LHCN-M2 (cell line): Measurements from ENCODE around the gene MNT. TPM values are rescaled to one million over a fixed set of nuclear protein-coding genes. Genes with fewer than 3 reads are reported as not detected.

ENCODE experiments used
- DNase-seq: peaks from one replicate; pipeline ENCODE4 v3.0.0-alpha.2; 2012; ENCODE audit warnings: low read depth
- total RNA-seq: library from RNA; depleted of rRNA; stranded (reverse); fragments of >200 nt; gene quantifications from 2 replicates; pipeline ENCODE4 v1.2.3, GENCODE V29; 2014

MNT gene
- total RNA-seq, 1 experiment from 2014 or later: 6.8 TPM

DNA sequence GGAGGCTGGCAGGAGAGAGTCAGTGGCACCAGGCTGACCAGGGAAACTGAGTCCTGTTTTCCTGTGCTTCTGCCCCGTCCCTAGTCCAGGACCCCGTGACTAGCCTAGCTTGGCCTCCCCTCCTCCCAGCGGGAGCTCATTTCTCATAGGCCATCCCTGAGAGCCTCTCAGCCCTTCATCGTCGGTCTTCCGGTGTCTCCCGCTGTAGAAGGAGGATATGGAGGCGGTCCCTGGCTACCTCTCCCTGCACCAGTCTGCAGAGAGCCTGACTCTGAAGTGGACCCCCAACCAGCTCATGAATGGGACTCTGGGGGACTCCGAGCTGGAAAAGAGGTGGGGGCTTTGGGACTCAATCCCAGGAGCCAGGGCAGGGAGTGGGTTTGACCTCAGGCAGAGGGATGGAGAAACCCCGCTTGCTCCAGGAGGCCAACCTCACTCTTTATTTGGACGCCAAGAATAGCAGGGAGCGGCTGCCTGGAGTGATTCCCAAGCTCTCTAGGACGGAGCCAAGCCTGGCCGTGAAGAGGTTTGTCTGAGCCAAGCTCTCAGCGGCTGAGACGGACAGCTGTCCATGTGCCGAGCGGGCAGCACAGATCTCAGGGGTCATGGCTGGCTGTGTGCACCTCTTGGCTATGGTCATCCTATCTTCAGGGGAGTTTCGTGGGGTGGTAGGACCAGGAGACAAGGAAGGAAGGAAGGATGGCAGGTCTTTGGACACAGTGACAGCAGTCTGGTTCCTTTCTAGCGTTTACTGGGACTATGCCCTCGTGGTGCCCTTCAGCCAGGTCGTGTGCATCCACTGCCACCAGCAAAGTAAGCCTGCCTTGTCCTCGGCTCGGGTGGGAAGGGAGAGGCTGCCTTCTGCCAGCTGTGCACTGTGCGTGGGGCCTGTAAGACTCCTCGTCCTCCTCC, 36.8 kb downstream of the MNT start:
- no peak for DNase-seq

DNA sequence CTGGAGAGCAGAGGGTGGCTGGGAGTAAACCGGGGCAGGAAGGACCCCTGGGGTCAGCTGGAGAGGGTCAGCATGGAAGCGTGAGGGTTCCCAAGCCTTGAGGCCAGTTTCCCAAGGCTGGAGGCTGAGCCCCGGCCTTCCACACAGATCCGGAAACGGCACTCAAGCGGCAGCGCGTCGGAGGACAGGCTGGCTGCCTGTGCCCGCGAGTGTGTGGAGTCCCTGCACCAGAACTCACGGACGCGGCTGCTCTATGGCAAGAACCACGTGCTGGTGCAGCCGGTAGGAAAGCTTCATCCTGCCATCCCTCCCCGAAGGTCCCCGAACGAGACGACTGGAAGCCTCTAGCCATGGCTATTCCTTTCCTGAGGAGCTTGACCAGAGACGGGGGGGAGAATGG, 37.5 kb downstream of the MNT start:
- DNase-seq: no peak

DNA sequence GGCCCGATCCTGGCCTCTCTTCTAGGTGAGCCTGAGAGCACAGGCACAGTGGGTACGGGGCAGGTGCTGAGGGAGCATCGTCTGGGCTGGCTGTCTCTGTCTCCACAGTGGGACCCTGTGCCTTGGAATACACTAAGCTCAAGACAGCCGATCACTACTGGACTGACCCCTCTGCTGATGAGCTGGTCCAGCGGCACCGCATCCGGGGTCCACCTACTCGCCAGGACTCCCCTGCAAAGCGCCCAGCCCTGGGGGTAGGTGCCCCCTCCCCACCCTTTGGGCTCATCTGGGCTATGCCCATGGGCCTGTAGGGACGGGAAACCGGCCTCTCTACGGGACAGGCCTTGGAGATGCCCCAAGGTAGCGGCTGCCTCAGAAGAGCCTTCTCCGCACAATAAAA, 38.0 kb downstream of the MNT start:
- no peak for DNase-seq

DNA sequence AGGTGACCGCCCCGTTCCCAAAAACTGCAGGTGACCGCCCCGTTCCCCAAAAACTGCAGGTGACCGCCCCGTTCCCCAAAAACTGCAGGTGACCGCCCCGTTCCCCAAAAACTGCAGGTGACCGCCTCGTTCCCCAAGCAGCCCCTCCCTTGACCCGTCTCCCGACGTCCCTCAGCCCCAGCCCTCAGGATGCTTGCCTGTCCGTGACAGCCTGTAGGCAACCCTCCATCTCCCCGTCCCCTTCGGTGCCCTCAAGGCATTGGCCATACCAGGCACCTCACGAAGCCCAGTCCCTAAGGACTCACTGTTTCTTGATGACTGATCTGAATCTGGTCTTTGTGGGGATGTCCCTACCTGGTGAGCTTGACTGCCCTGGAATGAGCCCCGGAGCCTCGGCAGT, 38.4 kb downstream of the MNT start:
- DNase-seq: no peak

DNA sequence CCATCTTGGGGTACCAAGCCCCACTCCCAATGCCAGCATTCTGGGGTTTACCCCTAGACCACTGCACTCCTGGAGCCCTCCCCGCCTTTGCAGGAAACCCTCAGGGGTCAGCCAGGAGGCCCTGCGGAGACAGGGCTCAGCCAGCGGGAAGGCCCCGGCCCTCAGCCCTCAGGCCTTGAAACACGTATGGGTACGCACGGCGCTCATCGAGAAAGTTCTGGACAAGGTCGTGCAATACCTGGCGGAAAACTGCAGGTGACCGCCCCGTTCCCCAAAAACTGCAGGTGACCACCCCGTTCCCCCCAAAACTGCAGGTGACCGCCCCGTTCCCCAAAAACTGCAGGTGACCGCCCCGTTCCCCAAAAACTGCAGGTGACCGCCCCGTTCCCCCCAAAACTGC, 38.8 kb downstream of the MNT start:
- no peak for DNase-seq

DNA sequence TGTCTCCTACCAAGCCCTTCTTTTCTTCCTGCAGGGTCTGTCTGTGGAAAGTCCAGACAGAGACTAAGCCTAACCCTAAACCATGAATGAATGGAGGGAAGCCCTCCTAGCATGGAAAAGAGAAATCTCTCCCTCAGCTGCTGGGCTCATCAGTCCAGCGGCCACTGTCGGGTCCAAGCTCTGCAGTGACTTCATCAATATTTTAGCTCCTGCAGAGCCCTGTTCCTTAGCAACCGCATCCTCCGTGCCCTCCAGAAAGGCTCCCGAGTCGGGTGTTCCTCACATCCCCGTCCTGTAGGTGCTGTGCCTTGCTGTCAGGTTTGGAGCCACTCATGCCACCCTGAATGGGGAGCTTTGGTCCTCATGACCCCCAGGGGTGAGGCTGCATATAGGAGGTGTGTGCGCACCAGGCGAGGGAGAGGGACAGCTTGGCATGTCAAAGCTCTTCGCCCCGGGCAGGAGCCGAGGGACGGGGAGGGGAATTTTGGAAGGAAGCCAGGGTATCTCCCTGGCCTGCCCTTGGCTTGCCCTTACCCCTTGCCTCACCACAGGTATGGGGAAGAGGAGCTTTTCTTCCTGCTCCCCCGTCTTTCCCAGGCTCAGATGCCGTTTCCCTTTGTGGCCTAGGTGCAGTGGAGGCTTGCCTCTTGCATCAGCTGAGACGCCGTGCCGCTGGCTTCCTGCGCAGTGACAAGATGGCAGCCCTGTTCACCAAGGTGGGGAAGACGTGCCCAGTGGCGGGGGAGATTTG, 39.7 kb downstream of the MNT start:
- no peak for DNase-seq

DNA sequence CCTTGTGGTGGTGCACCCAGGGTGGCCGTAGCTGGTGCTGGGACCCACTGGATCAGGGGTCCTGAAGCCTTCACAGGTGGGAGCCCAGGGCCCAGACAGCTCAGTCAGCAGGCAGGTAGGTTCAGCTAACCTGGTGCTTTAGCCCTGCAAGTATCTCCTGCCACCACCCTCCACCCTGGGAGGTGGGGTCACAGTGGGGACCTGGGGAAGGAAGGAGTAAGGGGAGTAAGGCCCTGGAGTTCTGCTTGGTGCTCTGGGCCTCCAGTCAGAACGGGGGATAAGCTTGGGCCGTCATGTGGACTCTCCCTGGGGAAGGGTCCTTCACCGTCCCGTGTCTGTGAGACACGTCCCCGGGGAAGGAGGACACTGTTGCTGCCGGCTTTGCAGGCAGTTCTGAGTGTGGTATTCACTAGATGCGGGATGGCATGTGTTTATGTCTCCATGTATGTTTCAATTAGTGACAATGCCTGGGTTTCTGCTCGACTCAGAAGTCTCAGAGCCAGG, 42.9 kb downstream of the MNT start:
- DNase-seq: no peak

DNA sequence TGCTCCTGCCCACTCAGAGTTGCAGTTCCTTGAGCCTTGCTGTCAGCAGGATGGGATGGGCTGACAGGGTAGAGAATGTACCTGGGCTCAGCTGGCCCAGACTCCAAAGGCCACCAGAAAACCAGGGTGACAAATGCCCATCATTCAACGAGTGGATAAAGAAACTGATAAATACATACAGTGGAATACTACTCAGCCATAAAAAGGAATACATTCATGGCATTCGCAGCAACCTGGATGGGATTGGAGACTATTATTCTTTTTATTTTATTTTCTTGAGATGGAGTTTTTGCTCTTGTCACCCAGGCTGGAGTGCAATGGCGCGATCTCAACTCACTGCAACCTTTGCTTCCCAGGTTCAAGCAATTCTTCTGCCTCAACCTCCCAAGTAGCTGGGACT, 43.6 kb downstream of the MNT start:
- no peak for DNase-seq

DNA sequence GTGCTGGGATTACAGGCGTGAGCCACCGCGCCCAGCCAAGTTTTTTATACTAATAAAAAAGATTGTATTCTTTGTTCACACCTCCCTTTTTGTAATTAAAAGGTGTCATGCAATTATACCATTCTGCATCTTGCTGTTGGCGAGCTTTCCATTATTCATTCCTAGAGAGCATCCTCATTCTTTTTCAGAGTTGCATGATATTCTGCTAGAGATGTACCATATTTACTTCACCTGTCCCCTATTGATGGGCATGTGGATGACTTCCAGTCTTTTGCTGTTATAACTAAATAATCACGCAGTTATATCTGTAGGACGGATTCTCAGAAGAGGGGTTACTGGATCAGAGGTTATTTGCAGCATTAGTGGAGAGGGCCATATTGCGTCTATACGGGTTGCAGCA, 46.5 kb downstream of the MNT start:
- no peak for DNase-seq

DNA sequence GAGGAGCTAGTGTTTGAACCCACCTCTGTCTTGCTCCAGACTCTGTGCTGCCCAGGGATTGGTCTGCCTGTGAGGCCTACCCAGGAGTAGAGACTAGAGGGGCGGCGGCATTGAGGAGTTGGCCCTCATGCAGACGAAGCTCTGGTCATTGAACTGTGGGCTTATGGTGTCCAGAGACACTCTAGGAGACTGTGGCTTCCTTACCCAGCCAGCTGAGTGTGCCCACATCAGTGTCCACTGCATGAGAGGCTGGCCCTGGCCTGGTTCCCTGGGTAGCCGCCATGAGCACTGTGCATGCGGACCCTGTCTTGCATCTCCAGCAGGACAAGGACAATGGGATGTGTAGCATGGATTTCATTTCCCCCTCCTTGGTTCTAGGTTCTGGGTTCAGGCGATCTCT, 49.6 kb downstream of the MNT start:
- DNase-seq: no peak

DNA sequence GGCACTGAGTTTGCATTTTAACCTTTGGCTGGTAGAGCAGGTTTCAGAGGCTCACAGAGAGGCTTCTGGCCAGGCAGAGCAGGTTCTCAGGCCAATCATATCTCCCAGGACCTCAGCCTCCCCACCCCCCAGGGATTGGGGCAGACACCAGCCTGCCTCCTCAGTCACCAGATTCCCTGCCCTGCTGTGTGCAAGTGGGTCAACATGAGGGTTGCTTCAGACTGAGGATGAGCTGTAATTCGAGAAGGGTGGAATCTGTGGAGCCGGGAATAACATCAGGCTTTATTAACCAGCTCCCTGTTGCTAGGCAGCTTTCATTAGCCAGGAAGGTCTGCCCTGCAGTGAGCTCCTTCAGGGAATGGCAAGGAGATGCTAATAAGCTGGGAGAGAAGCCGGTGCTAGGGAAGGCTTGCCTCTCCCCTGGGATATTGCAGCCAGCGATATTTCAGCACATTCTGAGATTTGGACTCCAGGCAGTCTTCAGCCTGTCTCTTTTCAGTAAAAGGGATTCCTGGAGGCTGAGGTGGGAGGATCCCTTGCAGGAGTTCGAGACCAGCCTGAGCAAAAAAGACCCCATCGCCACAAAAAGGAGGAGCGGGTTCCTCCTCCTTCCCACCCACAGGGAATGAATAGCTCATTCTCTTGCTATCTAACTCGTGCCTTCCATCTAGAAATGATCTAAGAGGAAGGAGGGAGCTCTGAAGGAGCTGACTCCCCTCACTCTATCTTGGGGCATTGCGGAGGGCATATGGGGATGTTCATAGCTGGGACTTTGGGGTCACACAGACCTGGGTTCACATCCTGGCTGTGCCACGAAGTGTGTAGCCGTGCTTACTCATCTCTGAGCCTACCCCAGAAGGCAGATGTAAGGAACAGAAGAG, 52.8 kb downstream of the MNT start:
- DNase-seq: peak; percentile 86

DNA sequence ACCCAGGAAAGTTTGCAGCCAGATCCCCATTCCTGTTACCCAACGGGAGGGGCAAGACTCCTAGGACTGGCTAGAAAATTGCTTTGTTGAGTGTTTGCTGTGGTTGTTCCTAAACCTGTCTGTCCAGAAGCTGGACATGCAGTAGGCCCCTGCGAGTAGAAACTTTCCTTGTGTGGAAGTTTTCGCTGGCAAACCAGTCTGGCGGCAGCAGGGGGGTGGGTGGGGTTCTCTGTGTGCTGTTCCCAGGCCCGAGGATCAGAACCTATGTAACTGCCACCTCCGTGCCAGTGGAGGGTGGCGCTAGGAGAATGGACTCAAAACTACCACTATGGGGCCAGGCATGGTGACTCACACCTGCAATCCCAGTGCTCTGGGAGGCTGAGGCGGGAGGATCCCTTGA, 54.4 kb downstream of the MNT start:
- DNase-seq: no peak

DNA sequence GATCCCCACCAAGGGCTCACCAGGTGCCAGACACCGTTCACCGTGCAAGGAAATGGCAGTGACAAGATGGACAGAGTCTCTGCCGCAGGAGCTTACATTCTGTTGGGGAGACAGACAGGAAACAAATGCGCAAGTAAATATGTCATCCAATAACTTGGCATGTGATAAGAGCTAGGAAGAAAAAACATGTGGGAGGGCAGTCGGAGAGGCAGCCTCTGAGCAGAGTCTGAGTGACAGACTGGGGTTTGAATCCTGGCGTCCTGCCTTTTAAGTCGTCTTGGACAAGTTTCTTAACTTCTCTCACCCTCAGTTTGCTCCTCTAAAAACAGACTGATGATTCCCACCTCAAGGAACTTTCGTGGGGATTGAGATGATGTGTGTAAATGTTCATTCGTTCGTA, 56.3 kb downstream of the MNT start:
- no peak for DNase-seq

DNA sequence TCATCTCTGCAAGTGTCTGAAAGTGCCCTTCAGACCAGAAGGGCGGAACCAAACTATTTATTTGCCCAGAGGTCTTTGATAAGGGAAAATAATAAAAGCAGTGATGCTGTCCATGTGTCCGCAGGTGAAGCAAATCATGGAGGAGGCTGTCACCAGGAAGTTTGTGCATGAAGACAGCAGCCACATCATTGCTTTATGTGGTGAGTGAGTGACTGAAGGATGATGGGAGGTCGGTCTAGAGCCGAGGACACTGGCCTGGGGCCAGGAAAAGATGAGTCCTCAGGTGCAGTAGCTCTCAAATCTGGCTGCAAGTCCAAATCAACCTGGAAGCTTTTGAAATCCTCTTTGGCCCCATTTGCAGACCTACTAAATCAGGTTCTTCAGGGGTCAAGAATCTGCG, 57.4 kb downstream of the MNT start:
- DNase-seq: no peak

DNA sequence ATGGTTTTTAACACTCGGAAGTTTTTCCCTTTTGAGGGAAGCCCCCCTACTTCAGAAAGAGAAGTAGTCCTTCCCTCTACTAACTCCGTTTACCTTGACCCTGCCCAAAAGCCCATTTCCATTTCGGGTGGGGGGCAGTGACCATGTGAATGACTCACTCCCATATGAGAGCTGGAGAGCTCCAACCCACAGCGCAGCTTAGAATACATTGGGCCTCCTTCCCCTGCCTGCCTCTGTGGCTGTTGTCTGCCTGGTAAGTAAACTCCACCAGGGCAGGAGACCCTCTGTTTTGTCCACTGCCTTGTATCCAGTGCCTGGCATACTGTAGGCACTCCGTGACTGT, 62.6 kb downstream of the MNT start:
- DNase-seq: no peak

DNA sequence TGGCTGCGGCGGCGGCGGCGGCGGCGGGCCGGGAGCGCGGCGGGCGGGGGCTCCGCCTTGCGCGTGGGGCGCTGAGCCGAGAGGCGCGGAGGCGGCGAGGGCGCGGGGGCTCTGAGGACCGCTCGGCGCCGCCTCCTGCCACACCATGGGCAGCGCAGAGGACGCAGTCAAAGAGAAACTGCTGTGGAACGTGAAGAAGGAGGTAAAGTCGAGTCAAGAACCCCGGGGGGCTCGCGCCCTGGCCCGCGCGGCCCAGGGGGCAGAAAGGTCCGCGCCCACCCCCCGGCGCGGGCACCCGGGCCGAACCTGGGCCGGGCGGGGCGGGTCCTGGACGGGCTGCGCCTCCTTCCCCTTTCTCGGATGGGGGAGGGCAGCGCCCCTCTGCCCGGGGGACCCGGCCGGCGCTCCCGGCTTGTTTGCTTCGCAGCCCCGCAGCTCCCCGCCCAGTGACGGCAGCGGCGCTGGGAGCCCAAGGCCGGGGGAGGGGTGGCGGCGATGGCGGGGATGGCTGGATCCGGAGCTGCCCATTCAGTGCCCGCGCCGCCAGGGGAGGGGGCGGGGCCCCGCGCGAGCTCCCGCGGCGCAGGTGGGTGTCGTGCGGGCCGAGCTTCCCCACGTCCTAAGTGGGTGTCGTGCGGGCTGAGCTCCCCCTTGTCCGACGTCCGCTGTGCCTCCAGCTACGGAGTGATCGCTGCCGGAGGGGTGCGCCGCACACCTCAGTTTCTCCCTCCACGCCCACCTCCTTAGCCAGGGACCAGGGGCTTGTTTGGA, 63.1 kb downstream of the MNT start:
- DNase-seq: peak; percentile 35

DNA sequence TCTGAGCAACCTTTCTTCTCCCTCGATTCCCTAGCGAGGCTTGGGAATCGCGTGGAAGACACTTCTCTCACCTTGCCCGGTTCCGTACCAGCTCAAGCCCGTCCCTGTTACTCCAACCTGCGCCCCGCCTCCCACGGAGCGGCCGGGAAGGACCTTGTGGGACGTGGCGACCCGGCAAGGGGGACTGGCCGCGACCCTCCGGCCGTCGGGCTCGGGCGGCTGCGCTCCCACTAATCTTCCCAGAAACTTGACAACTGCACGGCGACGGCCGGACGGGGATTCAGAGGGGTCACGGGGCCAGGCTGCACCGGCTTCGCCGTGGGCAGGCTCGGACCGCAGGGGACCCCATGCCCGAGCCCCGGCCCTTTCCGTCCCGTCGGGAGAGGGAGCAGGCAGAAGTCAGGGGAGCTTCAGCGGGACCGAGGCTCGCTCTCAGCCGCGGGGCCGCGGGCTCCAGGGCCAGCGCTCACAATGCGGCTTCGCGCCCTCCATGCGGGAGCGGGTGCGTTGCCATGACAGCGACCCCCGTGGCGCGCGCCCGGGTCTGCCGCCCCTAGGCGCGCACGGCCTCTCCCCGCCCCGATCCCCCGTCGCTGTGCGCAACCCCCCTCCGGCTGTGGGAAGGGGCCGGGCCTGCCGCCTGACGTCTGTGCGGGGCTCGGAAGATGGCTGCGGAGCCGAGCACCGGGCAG, 63.9 kb downstream of the MNT start, which contains the start of gene SGSM2:
Gene SGSM2 (plus strand): TSS at position 650 of the 692 bp plus-strand sequence. CDS start 188 bp downstream, outside the sequence.
- DNase-seq: peak; percentile 23

DNA sequence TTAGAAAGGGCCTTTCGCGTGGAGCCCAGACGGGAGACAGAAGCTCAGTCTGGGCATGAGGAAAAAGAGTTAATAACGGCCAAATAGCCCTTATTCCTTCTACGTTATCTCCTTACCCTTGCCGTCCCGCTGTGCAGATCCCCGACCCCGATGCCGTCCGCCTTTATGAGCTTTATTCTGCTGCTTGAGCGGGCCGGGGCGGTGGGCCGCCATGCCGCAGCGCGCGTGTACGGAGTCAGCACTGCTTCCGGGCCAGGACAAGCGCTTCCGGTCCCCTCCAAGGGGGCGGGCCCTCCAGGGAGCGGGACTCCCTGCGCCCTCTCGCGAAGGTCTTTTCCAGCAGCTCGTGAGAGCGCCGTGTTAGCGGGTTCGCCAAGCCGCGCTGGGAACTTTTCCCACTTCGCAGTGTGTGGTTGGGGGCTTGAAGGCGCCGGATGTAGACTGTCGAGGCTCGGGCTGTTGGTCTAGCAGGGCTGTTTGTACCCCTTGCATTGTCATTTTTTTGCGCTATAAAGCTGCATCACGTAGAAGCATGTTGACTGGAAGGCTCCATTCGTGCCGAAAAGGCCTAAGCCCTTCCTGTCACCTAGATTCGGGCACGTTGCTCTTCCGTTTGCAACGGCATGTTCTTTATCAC, 64.5 kb downstream of the MNT start, which contains the start of gene TSR1:
Gene TSR1 (minus strand): TSS at position 243 of the 637 bp plus-strand sequence. CDS start 30 bp downstream, at position 213.
- peak; percentile 86 for DNase-seq

DNA sequence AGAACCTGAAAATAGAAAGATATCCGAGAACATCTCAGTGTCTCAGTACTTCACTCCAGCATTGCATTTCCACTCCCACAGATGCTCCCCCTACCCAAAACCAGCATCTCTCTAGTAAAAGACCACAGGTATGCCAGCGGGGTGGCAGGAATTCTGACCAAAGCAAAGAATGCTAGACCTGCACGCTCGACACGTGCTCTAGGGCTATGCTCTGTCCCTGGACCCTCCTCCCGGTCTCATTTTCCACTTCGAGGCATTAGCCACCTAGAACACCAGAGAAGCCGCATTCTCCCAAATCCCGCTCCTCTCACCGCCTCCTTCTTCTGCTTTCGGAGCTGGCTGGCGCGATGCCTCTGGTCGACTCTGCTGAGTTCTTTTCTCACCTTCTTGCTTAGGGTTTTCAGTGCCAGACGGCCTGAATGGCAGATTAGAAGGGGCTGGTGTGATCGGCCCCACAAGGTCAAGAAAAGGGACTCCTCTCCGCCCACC, 65.1 kb downstream of the MNT start:
- peak; percentile 13 for DNase-seq
